SK-N-SH (cell line): ENCODE data around the gene CASD1. TPM values are rescaled to one million over a fixed set of nuclear protein-coding genes. Genes with fewer than 3 reads are reported as not detected.

Source experiments
- CTCF ChIA-PET: fragments of 300-600, 350-600 bp; formaldehyde crosslinking; extraction: SDS; loops from one replicate; lab custom pipeline; 2021; lab: Yijun Ruan, JAX
- POLR2A ChIA-PET: fragments of 350-600 bp; sonication (Branson Sonifier 250); formaldehyde crosslinking; extraction: SDS; loops from one replicate; lab custom pipeline; 2020; ENCODE audit warnings: antibody characterized with exemption, inconsistent platforms; lab: Yijun Ruan, JAX
- DNase-seq: peaks from one replicate; pipeline ENCODE4 v3.0.0; 2012
- H2AFZ ChIP-seq: fragments of 200-600 bp; sonication (generic); 2 replicates; pipeline ENCODE4 v1.8.1; 2016; ENCODE audit warnings: antibody characterized with exemption, mild to moderate bottlenecking, low read depth
- H3F3A ChIP-seq: fragments of 200-600 bp; sonication (generic); replicated peaks from 2 replicates; pipeline ENCODE3; 2016; ENCODE audit warnings: antibody characterized with exemption, mild to moderate bottlenecking; ENCODE audit not compliant: insufficient read depth
- H3K27ac ChIP-seq, 2 experiments: fragments of 200-500 bp in 1 of 2; fragments of 200-600 bp in 1 of 2; sonication (Bioruptor generic) in 1 of 2; sonication (generic), shearing (Covaris generic) in 1 of 2; 2 replicates each; pipeline versions ENCODE4 v1.5.1 to v1.6.1; 2014 to 2016; ENCODE audit warnings: low read depth in 2 of 2, inconsistent platforms in 1 of 2, low read length in 1 of 2, mild to moderate bottlenecking in 1 of 2, mixed read lengths in 1 of 2
- H3K27me3 ChIP-seq: fragments of 200-600 bp; sonication (generic), shearing (Covaris generic); 2 replicates; pipeline ENCODE4 v1.6.1; 2016; ENCODE audit warnings: mixed run types; ENCODE audit not compliant: insufficient read depth
- H3K36me3 ChIP-seq, 2 experiments: fragments of 200-500 bp in 1 of 2; fragments of 200-600 bp in 1 of 2; sonication (Bioruptor generic) in 1 of 2; sonication (generic) in 1 of 2; replicated peaks in 1 of 2; 2 replicates each; pipeline versions ENCODE3 to v1.5.1; 2014 to 2016; ENCODE audit warnings: low read length in 1 of 2, mild to moderate bottlenecking in 1 of 2; ENCODE audit not compliant: insufficient read depth in 2 of 2, control insufficient read depth in 1 of 2
- H3K4me1 ChIP-seq, 2 experiments: fragments of 200-500 bp in 1 of 2; fragments of 200-600 bp in 1 of 2; sonication (Bioruptor generic) in 1 of 2; sonication (generic), shearing (Covaris generic) in 1 of 2; 2 replicates each; pipeline versions ENCODE4 v1.5.1 to v1.6.1; 2014 to 2016; ENCODE audit warnings: low read depth in 1 of 2, low read length in 1 of 2, mixed run types in 1 of 2; ENCODE audit not compliant: insufficient read depth in 2 of 2, control insufficient read depth in 1 of 2
- H3K4me2 ChIP-seq: fragments of 200-600 bp; sonication (generic), shearing (Covaris generic); 2 replicates; pipeline ENCODE4 v1.6.1; 2017; ENCODE audit warnings: mixed run types
- H3K4me3 ChIP-seq, 2 experiments: fragments of 200-500 bp in 1 of 2; fragments of 200-600 bp in 1 of 2; sonication (Bioruptor generic) in 1 of 2; sonication (generic), shearing (Covaris generic) in 1 of 2; 2 replicates each; pipeline versions ENCODE4 v1.5.1 to v1.8.1; 2014 to 2016; ENCODE audit warnings: low read depth in 2 of 2, inconsistent platforms in 1 of 2, low read length in 1 of 2, mild to moderate bottlenecking in 1 of 2, mixed read lengths in 1 of 2, moderate library complexity in 1 of 2
- H3K79me2 ChIP-seq: fragments of 200-600 bp; sonication (generic); 2 replicates; pipeline ENCODE4 v1.8.1; 2017; ENCODE audit warnings: mild to moderate bottlenecking; ENCODE audit not compliant: insufficient read depth
- H3K9ac ChIP-seq: fragments of 200-600 bp; sonication (generic); 2 replicates; pipeline ENCODE4 v1.6.1; 2017; ENCODE audit warnings: mixed run types
- H3K9me2 ChIP-seq: fragments of 200-600 bp; sonication (generic); 2 replicates; pipeline ENCODE4 v1.6.1; 2017; ENCODE audit warnings: mixed run types
- H3K9me3 ChIP-seq: fragments of 200-600 bp; sonication (generic); 2 replicates; pipeline ENCODE4 v1.6.1; 2017; ENCODE audit warnings: mixed run types, mild to moderate bottlenecking, moderate library complexity
- H4K20me1 ChIP-seq: fragments of 200-600 bp; sonication (generic); 2 replicates; pipeline ENCODE4 v1.6.1; 2017; ENCODE audit warnings: mild to moderate bottlenecking, mixed run types; ENCODE audit not compliant: insufficient read depth
- CHD2 ChIP-seq: fragments of 150-350 bp; IDR thresholded peaks from 2 replicates; pipeline ENCODE4 v1.6.1; 2018; ENCODE audit warnings: low read length; ENCODE audit not compliant: partially characterized antibody
- ELF1 ChIP-seq: IDR thresholded peaks from 2 replicates; pipeline ENCODE4 v1.4.0; 2012
- EP300 ChIP-seq, 2 experiments: IDR thresholded peaks; 2 replicates each; pipeline versions ENCODE4 v1.4.0 to v1.6.1; 2012; ENCODE audit warnings: borderline replicate concordance in 1 of 2, low read depth in 1 of 2, low read length in 1 of 2
- FOSL2 ChIP-seq: IDR thresholded peaks from 2 replicates; pipeline ENCODE4 v1.4.0; 2012; ENCODE audit warnings: low read depth, mild to moderate bottlenecking, moderate library complexity, borderline replicate concordance
- FOXM1 ChIP-seq: IDR thresholded peaks from 2 replicates; pipeline ENCODE4 v1.4.0; 2012; ENCODE audit warnings: low read depth, mild to moderate bottlenecking
- GABPA ChIP-seq: IDR thresholded peaks from 2 replicates; pipeline ENCODE4 v1.4.0; 2012; ENCODE audit warnings: low read depth, mild to moderate bottlenecking
- GATA2 ChIP-seq: sonication (generic); formaldehyde crosslinking; IDR thresholded peaks from 2 replicates; pipeline ENCODE4 v1.5.0; 2020; ENCODE audit warnings: mild to moderate bottlenecking, missing genetic modification reagents
- NRF1 ChIP-seq: IDR thresholded peaks from 2 replicates; pipeline ENCODE4 v1.6.1; 2012; ENCODE audit warnings: low read depth, mild to moderate bottlenecking, low read length
- SIN3A ChIP-seq: IDR thresholded peaks from 2 replicates; pipeline ENCODE4 v1.6.1; 2012; ENCODE audit warnings: low read depth, mild to moderate bottlenecking, low read length, moderate library complexity, borderline replicate concordance
- SMC3 ChIP-seq: IDR thresholded peaks from 2 replicates; pipeline ENCODE4 v1.6.1; 2012; ENCODE audit warnings: low read depth, low read length, improper control_type of control experiment
- YY1 ChIP-seq: IDR thresholded peaks from 2 replicates; pipeline ENCODE4 v1.4.0; 2012; ENCODE audit warnings: low read depth, mild to moderate bottlenecking
- WGBS: methylation state at CpG from one replicate; pipeline ENCODE4 v1.1.6; 2017; ENCODE audit warnings: low lambda C conversion rate; 5-methylcytosine and 5-hydroxymethylcytosine counted together
- polyA plus RNA-seq, 3 experiments: library from polyadenylated mRNA; depleted of rRNA; stranded (reverse); fragments of >200 nt; gene quantifications; 2 replicates each; pipeline ENCODE4 v1.2.3, GENCODE V29; 2012
- TF ChIP-seq, protein P1 (sequence below): fragments of 150-350 bp; IDR thresholded peaks from 2 replicates; pipeline ENCODE4 v1.6.1; 2017; ENCODE audit warnings: antibody characterized with exemption, low read length, low read depth, borderline replicate concordance
- TF ChIP-seq, protein P2 (sequence below): IDR thresholded peaks from 2 replicates; pipeline ENCODE4 v1.4.0; 2012; ENCODE audit warnings: low read depth, borderline replicate concordance
- TF ChIP-seq, protein P3 (sequence below): IDR thresholded peaks from 2 replicates; pipeline ENCODE4; 2012
- TF ChIP-seq, protein P4 (sequence below): IDR thresholded peaks from 2 replicates; pipeline ENCODE4 v1.6.1; 2012; ENCODE audit warnings: mild to moderate bottlenecking, low read depth, low read length, moderate library complexity

The CASD1 gene
- polyA plus RNA-seq, 1 of the 3 experiments (the other 2 are of a cell fraction): 8.5 TPM

GRCh38 chr7:94565247-94565894, 55.8 kb downstream of the CASD1 start:
- no peak for TF ChIP-seq NRF1
- no peak for TF ChIP-seq SIN3A
- H3K4me2 ChIP-seq: no peak overlapping the region
- no peak overlapping the region for H3K9ac ChIP-seq
- ChIA-PET POLR2A (no interaction called here), CTCF (interaction anchor here (1.2 to 1.5 kb wide), 2 partner anchors 12 to 90 kb away, joined by 3 read pairs; partner anchors contain the start of gene SGCE)
- H3K27ac ChIP-seq: no peak overlapping the region
- no peaks in the 10 kb centered on the region; the same call in 1 of the 2 replicates for H3K9me2 ChIP-seq
- no peak overlapping the region for H2AFZ ChIP-seq
- peaks cover 0 to 3% of the 10 kb centered on the region in 2 experiments for H3K36me3 ChIP-seq
- no peaks in the 10 kb centered on the region for H3K27me3 ChIP-seq
- DNase-seq: no peak
- H3K79me2 ChIP-seq: no peaks in the 10 kb centered on the region
- peaks cover 4% of the 10 kb centered on the region for H3F3A ChIP-seq
- H3K9me3 ChIP-seq: no peaks in the 10 kb centered on the region
- H3K4me3 ChIP-seq: no peak overlapping the region
- WGBS: 92% methylated on average over 4 of the region's 4 CpGs
- no peaks in the 10 kb centered on the region for H3K4me1 ChIP-seq
- no peaks in the 10 kb centered on the region for H4K20me1 ChIP-seq

DNA sequence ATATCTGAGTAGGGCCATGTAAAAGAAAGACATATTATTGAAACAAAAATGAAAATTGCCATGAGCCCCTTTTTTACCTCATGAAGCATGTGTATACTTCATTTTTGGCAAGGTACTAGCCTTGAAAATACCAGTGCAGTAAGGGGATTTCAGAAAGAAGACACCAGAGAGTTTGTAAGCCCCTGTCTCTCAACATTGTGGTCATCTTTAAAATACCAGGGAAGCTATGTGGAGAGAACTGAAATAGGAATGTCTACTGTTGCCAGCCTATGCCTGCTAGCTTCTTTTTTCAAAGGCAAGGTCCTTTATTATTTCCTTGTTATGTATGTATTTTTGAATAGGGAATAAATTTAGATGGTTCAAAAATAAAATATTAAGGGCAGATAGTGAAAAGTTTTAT, 57.8 kb downstream of the CASD1 start:
- DNase-seq: no peak
- ChIA-PET CTCF (no interaction called here), POLR2A (no interaction called here)
- H3K27me3 ChIP-seq: no peaks in the 10 kb centered on the region
- H3K4me3 ChIP-seq: no peak overlapping the region
- H3K27ac ChIP-seq: no peak overlapping the region
- no peak overlapping the region for H3K9ac ChIP-seq
- H3K9me2 ChIP-seq: no peaks in the 10 kb centered on the region; the same call in 1 of the 2 replicates
- H4K20me1 ChIP-seq: no peaks in the 10 kb centered on the region
- TF ChIP-seq, protein P1, sequence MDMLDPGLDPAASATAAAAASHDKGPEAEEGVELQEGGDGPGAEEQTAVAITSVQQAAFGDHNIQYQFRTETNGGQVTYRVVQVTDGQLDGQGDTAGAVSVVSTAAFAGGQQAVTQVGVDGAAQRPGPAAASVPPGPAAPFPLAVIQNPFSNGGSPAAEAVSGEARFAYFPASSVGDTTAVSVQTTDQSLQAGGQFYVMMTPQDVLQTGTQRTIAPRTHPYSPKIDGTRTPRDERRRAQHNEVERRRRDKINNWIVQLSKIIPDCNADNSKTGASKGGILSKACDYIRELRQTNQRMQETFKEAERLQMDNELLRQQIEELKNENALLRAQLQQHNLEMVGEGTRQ: no peak
- TF ChIP-seq, all 33 proteins: peak for 0
- H2AFZ ChIP-seq: no peak overlapping the region
- H3K79me2 ChIP-seq: no peaks in the 10 kb centered on the region
- no peaks in the 10 kb centered on the region for H3K36me3 ChIP-seq
- H3F3A ChIP-seq: no peaks in the 10 kb centered on the region
- H3K9me3 ChIP-seq: no peaks in the 10 kb centered on the region
- H3K4me2 ChIP-seq: no peak overlapping the region
- H3K4me1 ChIP-seq: no peaks in the 10 kb centered on the region

DNA sequence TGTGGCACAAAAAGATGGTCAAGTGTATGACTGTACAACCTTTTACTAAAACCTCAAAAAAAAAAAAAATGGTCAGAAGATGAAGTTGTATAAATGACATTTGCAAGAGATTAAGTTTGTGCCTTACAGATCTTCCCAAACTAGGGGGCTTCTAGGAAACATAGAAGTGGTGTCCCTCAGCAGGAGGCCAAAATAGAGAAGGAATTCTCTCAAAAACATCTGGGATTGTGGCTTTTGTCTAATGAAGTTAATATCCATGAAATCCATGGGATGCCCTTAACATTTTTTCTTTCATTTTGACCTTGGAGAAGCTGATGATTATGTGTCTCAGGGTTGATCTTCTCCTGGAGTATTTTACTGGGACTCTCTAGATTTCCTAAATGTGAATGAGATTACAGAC, 62.2 kb downstream of the CASD1 start:
- Histone ChIP-seq H3K4me1 (no peaks in the 10 kb centered on the region), H3K9me2 (no peaks in the 10 kb centered on the region; the same call in 1 of the 2 replicates), H3K9me3 (peaks cover 11% of the 10 kb centered on the region; the same call in 1 of the 2 replicates), H3K4me2 (no peak overlapping the region), H3K27ac (no peak overlapping the region), H3K27me3 (no peaks in the 10 kb centered on the region), H3K9ac (no peak overlapping the region), H3K36me3 (peaks cover 0 to 5% of the 10 kb centered on the region in 2 experiments), H2AFZ (no peak overlapping the region), H4K20me1 (no peaks in the 10 kb centered on the region), H3K79me2 (no peaks in the 10 kb centered on the region), H3K4me3 (no peak overlapping the region), H3F3A (no peaks in the 10 kb centered on the region)
- ChIA-PET POLR2A (no interaction called here), CTCF (no interaction called here)
- no peak for DNase-seq
- no peak for TF ChIP-seq YY1
- no peak for TF ChIP-seq CHD2
- no peak for TF ChIP-seq ELF1
- TF ChIP-seq, protein P2, sequence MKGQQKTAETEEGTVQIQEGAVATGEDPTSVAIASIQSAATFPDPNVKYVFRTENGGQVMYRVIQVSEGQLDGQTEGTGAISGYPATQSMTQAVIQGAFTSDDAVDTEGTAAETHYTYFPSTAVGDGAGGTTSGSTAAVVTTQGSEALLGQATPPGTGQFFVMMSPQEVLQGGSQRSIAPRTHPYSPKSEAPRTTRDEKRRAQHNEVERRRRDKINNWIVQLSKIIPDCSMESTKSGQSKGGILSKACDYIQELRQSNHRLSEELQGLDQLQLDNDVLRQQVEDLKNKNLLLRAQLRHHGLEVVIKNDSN: no peak
- no peak for TF ChIP-seq FOXM1
- no peak for TF ChIP-seq SMC3
- TF ChIP-seq GABPA: no peak
- TF ChIP-seq, protein P3, sequence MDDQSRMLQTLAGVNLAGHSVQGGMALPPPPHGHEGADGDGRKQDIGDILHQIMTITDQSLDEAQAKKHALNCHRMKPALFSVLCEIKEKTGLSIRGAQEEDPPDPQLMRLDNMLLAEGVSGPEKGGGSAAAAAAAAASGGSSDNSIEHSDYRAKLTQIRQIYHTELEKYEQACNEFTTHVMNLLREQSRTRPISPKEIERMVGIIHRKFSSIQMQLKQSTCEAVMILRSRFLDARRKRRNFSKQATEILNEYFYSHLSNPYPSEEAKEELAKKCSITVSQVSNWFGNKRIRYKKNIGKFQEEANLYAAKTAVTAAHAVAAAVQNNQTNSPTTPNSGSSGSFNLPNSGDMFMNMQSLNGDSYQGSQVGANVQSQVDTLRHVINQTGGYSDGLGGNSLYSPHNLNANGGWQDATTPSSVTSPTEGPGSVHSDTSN: no peak
- TF ChIP-seq FOSL2: no peak
- no peak for TF ChIP-seq EP300 (IDR thresholded peaks at IDR 0.05; ENCODE audit: borderline replicate concordance in 1 of 2, low read depth in 1 of 2, low read length in 1 of 2)
- TF ChIP-seq, protein P4, sequence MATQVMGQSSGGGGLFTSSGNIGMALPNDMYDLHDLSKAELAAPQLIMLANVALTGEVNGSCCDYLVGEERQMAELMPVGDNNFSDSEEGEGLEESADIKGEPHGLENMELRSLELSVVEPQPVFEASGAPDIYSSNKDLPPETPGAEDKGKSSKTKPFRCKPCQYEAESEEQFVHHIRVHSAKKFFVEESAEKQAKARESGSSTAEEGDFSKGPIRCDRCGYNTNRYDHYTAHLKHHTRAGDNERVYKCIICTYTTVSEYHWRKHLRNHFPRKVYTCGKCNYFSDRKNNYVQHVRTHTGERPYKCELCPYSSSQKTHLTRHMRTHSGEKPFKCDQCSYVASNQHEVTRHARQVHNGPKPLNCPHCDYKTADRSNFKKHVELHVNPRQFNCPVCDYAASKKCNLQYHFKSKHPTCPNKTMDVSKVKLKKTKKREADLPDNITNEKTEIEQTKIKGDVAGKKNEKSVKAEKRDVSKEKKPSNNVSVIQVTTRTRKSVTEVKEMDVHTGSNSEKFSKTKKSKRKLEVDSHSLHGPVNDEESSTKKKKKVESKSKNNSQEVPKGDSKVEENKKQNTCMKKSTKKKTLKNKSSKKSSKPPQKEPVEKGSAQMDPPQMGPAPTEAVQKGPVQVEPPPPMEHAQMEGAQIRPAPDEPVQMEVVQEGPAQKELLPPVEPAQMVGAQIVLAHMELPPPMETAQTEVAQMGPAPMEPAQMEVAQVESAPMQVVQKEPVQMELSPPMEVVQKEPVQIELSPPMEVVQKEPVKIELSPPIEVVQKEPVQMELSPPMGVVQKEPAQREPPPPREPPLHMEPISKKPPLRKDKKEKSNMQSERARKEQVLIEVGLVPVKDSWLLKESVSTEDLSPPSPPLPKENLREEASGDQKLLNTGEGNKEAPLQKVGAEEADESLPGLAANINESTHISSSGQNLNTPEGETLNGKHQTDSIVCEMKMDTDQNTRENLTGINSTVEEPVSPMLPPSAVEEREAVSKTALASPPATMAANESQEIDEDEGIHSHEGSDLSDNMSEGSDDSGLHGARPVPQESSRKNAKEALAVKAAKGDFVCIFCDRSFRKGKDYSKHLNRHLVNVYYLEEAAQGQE: no peak
- no peak for TF ChIP-seq GATA2 (CRISPR knock-in tag)
